ENCODE data around the gene EHMT1. TPM values are rescaled to one million over a fixed set of nuclear protein-coding genes. Genes with fewer than 3 reads are reported as not detected.
"Not testable (repeated sequence)": the region's sequence is repeated elsewhere in the genome, so short reads cannot be mapped to it uniquely, and the experiment has no call there.

The EHMT1 gene
- total RNA-seq, 2 experiments from 2014 or later: 80.6 to 87.8 TPM

- ChIA-PET CTCF (no interaction called here), POLR2A (no interaction called here)
- H3K36me3 Mint-ChIP-seq (ENCODE audit: low read depth): peaks cover 50% of the 10 kb centered on the region
- H3K4me3 Mint-ChIP-seq: no peak overlapping the region
- TF ChIP-seq CTCF (IDR thresholded peaks at IDR 0.05): no peak
- H3K27ac Mint-ChIP-seq: no peak overlapping the region
- H3K4me3 ChIP-seq (ENCODE audit: low read length): no peak overlapping the region
- no peak overlapping the region for H3K27ac ChIP-seq (ENCODE audit: low read depth in 1 of 2, low read length in 2 of 2)
- peaks cover 82% of the 10 kb centered on the region for H3K36me3 ChIP-seq (ENCODE audit: insufficient read depth, low read length)
- H3K27me3 Mint-ChIP-seq: no peaks in the 10 kb centered on the region
- H3K9me3 ChIP-seq (ENCODE audit: control insufficient read depth in 1 of 2, insufficient read depth in 1 of 2, low read length in 2 of 2): no peaks in the 10 kb centered on the region
- no peak for DNase-seq
- H3K4me1 ChIP-seq (ENCODE audit: insufficient read depth, low read length): no peaks in the 10 kb centered on the region
- intact Hi-C loops (cut with DNase I, micrococcal nuclease): no loop called here
- no peak for ATAC-seq (ENCODE audit: poor library complexity)
- H3K4me1 Mint-ChIP-seq (ENCODE audit: low read depth): no peaks in the 10 kb centered on the region
- H3K27me3 ChIP-seq (ENCODE audit: control insufficient read depth in 1 of 2, insufficient read depth in 2 of 2, low read length in 2 of 2): no peaks in the 10 kb centered on the region
- no peaks in the 10 kb centered on the region for H3K9me3 Mint-ChIP-seq
Observed at GRCh38 chr9:137778336-137778735, 159.5 kb downstream of the EHMT1 start.

GRCh38 chr9:137778914-137779313, 160.1 kb downstream of the EHMT1 start:
- H3K27ac Mint-ChIP-seq: no peak overlapping the region
- Histone ChIP-seq H3K27ac (ENCODE audit: low read depth in 1 of 2, low read length in 2 of 2) (no peak overlapping the region), H3K9me3 (ENCODE audit: control insufficient read depth in 1 of 2, insufficient read depth in 1 of 2, low read length in 2 of 2) (no peaks in the 10 kb centered on the region), H3K4me3 (ENCODE audit: low read length) (no peak overlapping the region), H3K36me3 (ENCODE audit: insufficient read depth, low read length) (peaks cover 83% of the 10 kb centered on the region), H3K27me3 (ENCODE audit: control insufficient read depth in 1 of 2, insufficient read depth in 2 of 2, low read length in 2 of 2) (no peaks in the 10 kb centered on the region), H3K4me1 (ENCODE audit: insufficient read depth, low read length) (no peaks in the 10 kb centered on the region)
- H3K27me3 Mint-ChIP-seq: no peaks in the 10 kb centered on the region
- POLR2A ChIA-PET: no interaction called here
- peaks cover 50% of the 10 kb centered on the region for H3K36me3 Mint-ChIP-seq (ENCODE audit: low read depth)
- TF ChIP-seq CTCF (IDR thresholded peaks at IDR 0.05): no peak
- H3K4me1 Mint-ChIP-seq (ENCODE audit: low read depth): no peaks in the 10 kb centered on the region
- H3K4me3 Mint-ChIP-seq: no peak overlapping the region
- CTCF ChIA-PET: no interaction called here
- intact Hi-C loops (cut with DNase I, micrococcal nuclease): no loop called here
- ATAC-seq (ENCODE audit: poor library complexity) (no peak), DNase-seq (no peak)
- no peaks in the 10 kb centered on the region for H3K9me3 Mint-ChIP-seq

DNA sequence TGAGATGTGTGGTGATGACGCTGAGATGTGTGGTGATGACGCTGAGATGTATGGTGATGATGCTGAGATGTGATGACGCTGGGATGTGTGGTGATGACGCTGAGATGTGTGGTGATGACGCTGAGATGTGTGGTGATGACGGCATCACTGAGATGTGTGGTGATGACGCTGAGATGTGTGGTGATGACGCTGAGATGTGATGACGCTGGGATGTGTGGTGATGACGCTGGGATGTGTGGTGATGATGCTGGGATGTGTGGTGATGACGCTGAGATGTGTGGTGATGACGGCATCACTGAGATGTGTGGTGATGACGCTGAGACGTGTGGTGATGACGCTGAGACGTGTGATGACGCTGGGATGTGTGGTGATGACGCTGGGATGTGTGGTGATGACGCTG, 161.2 kb downstream of the EHMT1 start:
- H3K36me3 Mint-ChIP-seq (ENCODE audit: low read depth): peaks cover 60% of the 10 kb centered on the region
- H3K27ac Mint-ChIP-seq; H3K4me3 ChIP-seq (ENCODE audit: low read length); H3K9me3 Mint-ChIP-seq; H3K27ac ChIP-seq (ENCODE audit: low read depth in 1 of 2, low read length in 2 of 2); intact Hi-C loops (cut with DNase I, micrococcal nuclease); H3K4me1 ChIP-seq (ENCODE audit: insufficient read depth, low read length); H3K4me3 Mint-ChIP-seq; POLR2A ChIA-PET; CTCF ChIA-PET; H3K27me3 ChIP-seq (ENCODE audit: control insufficient read depth in 1 of 2, insufficient read depth in 2 of 2, low read length in 2 of 2); H3K9me3 ChIP-seq (ENCODE audit: control insufficient read depth in 1 of 2, insufficient read depth in 1 of 2, low read length in 2 of 2); DNase-seq; H3K4me1 Mint-ChIP-seq (ENCODE audit: low read depth); ATAC-seq (ENCODE audit: poor library complexity); H3K27me3 Mint-ChIP-seq: not testable (repeated sequence)
- H3K36me3 ChIP-seq (ENCODE audit: insufficient read depth, low read length): peaks cover 85% of the 10 kb centered on the region

GRCh38 chr9:137781906-137782585, 163.2 kb downstream of the EHMT1 start:
- no peaks in the 10 kb centered on the region for H3K27me3 ChIP-seq (ENCODE audit: control insufficient read depth in 1 of 2, insufficient read depth in 2 of 2, low read length in 2 of 2)
- H3K9me3 ChIP-seq (ENCODE audit: control insufficient read depth in 1 of 2, insufficient read depth in 1 of 2, low read length in 2 of 2): no peaks in the 10 kb centered on the region
- Mint-ChIP-seq H3K4me1 (ENCODE audit: low read depth) (no peaks in the 10 kb centered on the region), H3K27ac (no peak overlapping the region), H3K36me3 (ENCODE audit: low read depth) (peaks cover 56% of the 10 kb centered on the region), H3K27me3 (no peaks in the 10 kb centered on the region), H3K4me3 (no peak overlapping the region), H3K9me3 (no peaks in the 10 kb centered on the region)
- no peak for DNase-seq
- intact Hi-C loops (cut with DNase I, micrococcal nuclease): no loop called here
- no peak overlapping the region for H3K4me3 ChIP-seq (ENCODE audit: low read length)
- ChIA-PET CTCF (no interaction called here), POLR2A (no interaction called here)
- peaks cover 80% of the 10 kb centered on the region for H3K36me3 ChIP-seq (ENCODE audit: insufficient read depth, low read length)
- no peak for TF ChIP-seq CTCF (IDR thresholded peaks at IDR 0.05)
- no peaks in the 10 kb centered on the region for H3K4me1 ChIP-seq (ENCODE audit: insufficient read depth, low read length)
- no peak for ATAC-seq (ENCODE audit: poor library complexity)
- H3K27ac ChIP-seq (ENCODE audit: low read depth in 1 of 2, low read length in 2 of 2): no peak overlapping the region

Data from CD4-positive, alpha-beta T cell (primary cell).